GM23338 (cell line): Measurements from ENCODE around the gene PEAR1. TPM values are rescaled to one million over a fixed set of nuclear protein-coding genes. Genes with fewer than 3 reads are reported as not detected.

Experiments used
- microRNA counts: library from miRNA; unstranded; fragments of <30 nt; microRNA quantifications from one replicate; lab custom pipeline; 2017
- microRNA-seq: library from miRNA; unstranded; fragments of <30 nt; microRNA quantifications from one replicate; pipeline ENCODE4, GENCODE V29; 2017
- polyA plus RNA-seq: library from polyadenylated mRNA; unstranded; fragments of >200 nt; fragmentation: Nextera tagmentation; extraction: Ambion mirVana; gene quantifications from 2 replicates; pipeline ENCODE4 v1.2.1, GENCODE V29; 2016
- small RNA-seq: library from RNA; depleted of rRNA; stranded (forward); fragments of <200 nt; gene quantifications from one replicate; pipeline ENCODE3, GENCODE V24; 2014; ENCODE audit warnings: low replicate concordance
- total RNA-seq: library from RNA; depleted of rRNA; stranded (reverse); fragments of >200 nt; shearing (Covaris generic); gene quantifications from 2 replicates; pipeline ENCODE4 v1.2.3, GENCODE V29; 2014; rRNA removed

The PEAR1 gene
- total and polyA plus RNA-seq, 2 experiments from 2014 or later, result 0.28 to 0.47 TPM

MicroRNAs encoded within 50 kb of the gene (microRNA counts, 767-probe panel; counts per million panel counts)
- not detected for microRNA hsa-miR-765 (lab: Ali Mortazavi, UCI)

Small RNA genes within 50 kb of the gene (microRNA-seq; reads per million reads assigned to microRNA genes)
- not detected for gene MIR765

Small RNA genes within 50 kb of the gene (small RNA-seq; reads per million reads assigned to genes)
- not detected for gene MIR765

Other genes starting within 250 kb of the PEAR1 start
- gene NES, start 216.3 kb upstream of the PEAR1 start, total RNA-seq, result 85.3 and 95.9 TPM in 2 replicates
- gene NES, start 216.3 kb upstream of the PEAR1 start, polyA plus RNA-seq, result 25.0 and 27.5 TPM in 2 replicates
- 35.1 and 45.9 TPM in 2 replicates for gene CRABP2, start 188.1 kb upstream of the PEAR1 start, total RNA-seq
- gene CRABP2, start 188.1 kb upstream of the PEAR1 start, polyA plus RNA-seq, result 137 and 138 TPM in 2 replicates
- gene METTL25B, start 165.2 kb upstream of the PEAR1 start, total RNA-seq, result 12.9 and 18.3 TPM in 2 replicates
- gene METTL25B, start 165.2 kb upstream of the PEAR1 start, polyA plus RNA-seq, result 18.1 and 21.1 TPM in 2 replicates
- gene ISG20L2, start 165.0 kb upstream of the PEAR1 start, total RNA-seq, result 34.9 and 50.9 TPM in 2 replicates
- 22.2 and 23.1 TPM in 2 replicates for gene ISG20L2, start 165.0 kb upstream of the PEAR1 start, polyA plus RNA-seq
- gene MRPL24, start 152.6 kb upstream of the PEAR1 start, total RNA-seq, result 18.8 and 23.8 TPM in 2 replicates
- 45.7 and 52.4 TPM in 2 replicates for gene MRPL24, start 152.6 kb upstream of the PEAR1 start, polyA plus RNA-seq
- 230 and 251 TPM in 2 replicates for gene HDGF, start 142.0 kb upstream of the PEAR1 start, total RNA-seq
- gene HDGF, start 142.0 kb upstream of the PEAR1 start, polyA plus RNA-seq, result 106 and 126 TPM in 2 replicates
- gene PRCC, start 126.2 kb upstream of the PEAR1 start, total RNA-seq, result 58.6 and 72.9 TPM in 2 replicates
- gene PRCC, start 126.2 kb upstream of the PEAR1 start, polyA plus RNA-seq, result 65.3 and 66.2 TPM in 2 replicates
- 3.4 and 11.5 TPM in 2 replicates for gene SH2D2A, start 76.9 kb upstream of the PEAR1 start, total RNA-seq
- 4.6 and 5.5 TPM in 2 replicates for gene SH2D2A, start 76.9 kb upstream of the PEAR1 start, polyA plus RNA-seq
- not detected in 2 replicates for gene INSRR, start 34.6 kb upstream of the PEAR1 start, total RNA-seq
- not detected in 2 replicates for gene INSRR, start 34.6 kb upstream of the PEAR1 start, polyA plus RNA-seq
- 0.08 and 0.42 TPM in 2 replicates for gene NTRK1, start 32.9 kb upstream of the PEAR1 start, total RNA-seq
- gene NTRK1, start 32.9 kb upstream of the PEAR1 start, polyA plus RNA-seq, result 0.23 and 0.45 TPM in 2 replicates
- gene LRRC71, start 26.9 kb downstream of the PEAR1 start, total RNA-seq, result not detected in 2 replicates
- gene LRRC71, start 26.9 kb downstream of the PEAR1 start, polyA plus RNA-seq, result 0.24 and 0.31 TPM in 2 replicates
- gene ARHGEF11, start 152.0 kb downstream of the PEAR1 start, total RNA-seq, result 23.5 and 33.7 TPM in 2 replicates
- gene ARHGEF11, start 152.0 kb downstream of the PEAR1 start, polyA plus RNA-seq, result 11.1 and 12.3 TPM in 2 replicates
- gene ETV3L, start 206.1 kb downstream of the PEAR1 start, total RNA-seq, result not detected in 2 replicates
- not detected in 2 replicates for gene ETV3L, start 206.1 kb downstream of the PEAR1 start, polyA plus RNA-seq
- gene ETV3, start 244.7 kb downstream of the PEAR1 start, total RNA-seq, result 11.9 and 19.6 TPM in 2 replicates
- gene ETV3, start 244.7 kb downstream of the PEAR1 start, polyA plus RNA-seq, result 7.6 and 8.1 TPM in 2 replicates